GM08714 (cell line): Measurements from ENCODE around the gene SENP3.

Experiments used
- H3K4me3 ChIP-seq: fragments of 200-500 bp; sonication (Bioruptor generic); 2 replicates; pipeline ENCODE4 v1.5.1; 2014; ENCODE audit warnings: mild to moderate bottlenecking, low read length, inconsistent platforms
- ZNF274 ChIP-seq: IDR thresholded peaks from 2 replicates; pipeline ENCODE4 v1.6.1; 2012; ENCODE audit warnings: mild to moderate bottlenecking, low read depth, low read length

SENP3 gene

DNA sequence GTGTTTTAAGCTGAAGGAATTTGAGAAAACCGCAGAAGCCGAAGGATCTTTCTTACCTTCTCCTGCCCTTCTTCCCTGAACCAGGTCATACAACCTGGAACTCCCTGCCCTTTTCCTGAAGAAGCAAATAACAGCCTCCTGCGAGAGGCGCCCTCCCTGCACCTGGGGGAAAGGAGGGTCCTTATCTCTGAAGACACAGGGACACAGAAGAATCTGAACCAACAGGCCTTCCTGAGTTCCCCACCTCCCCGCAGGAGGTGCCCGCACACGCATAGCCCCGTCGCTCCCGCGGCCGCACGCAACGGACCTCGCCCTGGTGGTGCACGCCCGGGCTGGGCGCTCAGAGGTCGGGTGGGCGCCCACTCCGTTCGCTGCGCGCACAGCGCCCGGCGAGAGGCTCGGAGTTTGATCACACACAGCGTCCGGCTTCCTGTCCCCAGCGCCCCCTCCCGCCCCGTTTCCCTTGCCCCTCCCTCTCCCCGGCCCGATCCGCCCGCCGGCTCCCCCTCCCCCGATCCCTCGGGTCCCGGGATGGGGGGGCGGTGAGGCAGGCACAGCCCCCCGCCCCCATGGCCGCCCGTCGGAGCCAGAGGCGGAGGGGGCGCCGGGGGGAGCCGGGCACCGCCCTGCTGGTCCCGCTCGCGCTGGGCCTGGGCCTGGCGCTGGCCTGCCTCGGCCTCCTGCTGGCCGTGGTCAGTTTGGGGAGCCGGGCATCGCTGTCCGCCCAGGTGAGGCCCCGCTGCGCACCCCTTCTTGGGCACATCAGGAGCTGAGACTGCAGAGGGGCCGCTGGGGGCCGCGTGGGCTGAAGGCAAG lies 12.9 kb upstream of the SENP3 start, which contains the start of gene TNFSF12:
TSS of gene TNFSF12 (plus strand) at position 474 of the 816 bp plus-strand sequence. CDS start at position 570, 96 bp downstream.
- peak within 1 kb of the TSS; percentile 66 for H3K4me3 ChIP-seq
- no peak for TF ChIP-seq ZNF274

DNA sequence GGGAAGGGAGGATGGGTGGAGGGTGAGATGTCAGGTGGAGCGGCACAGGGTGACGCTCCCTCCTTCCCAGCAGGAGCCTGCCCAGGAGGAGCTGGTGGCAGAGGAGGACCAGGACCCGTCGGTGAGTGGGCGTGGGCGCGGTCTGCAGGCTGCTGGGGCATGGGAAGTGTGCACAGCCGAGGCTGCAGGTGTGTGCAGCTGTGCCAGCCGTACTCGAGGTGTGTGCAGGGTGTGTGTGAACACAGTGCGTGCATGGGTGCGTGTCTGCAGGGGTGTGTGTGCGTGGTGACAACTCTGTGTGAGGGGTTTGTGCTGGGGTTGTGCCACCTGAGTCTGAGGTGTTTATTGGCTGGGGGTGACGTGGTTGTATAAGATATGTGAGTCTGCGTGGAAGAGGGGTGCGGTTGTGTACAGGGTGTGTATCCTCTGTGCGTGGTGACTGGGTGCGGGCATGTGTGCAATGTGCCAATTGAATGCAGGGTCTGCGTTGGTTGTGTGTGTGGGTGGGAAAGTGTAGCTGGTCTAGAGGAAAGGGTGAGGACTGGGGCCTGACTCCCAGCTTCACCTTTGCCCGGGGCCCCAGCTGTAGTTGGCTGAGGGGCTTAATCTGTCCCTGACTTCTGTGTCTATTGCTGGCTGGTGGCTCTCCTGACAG lies 12.2 kb upstream of the SENP3 start:
- TF ChIP-seq ZNF274: no peak
- H3K4me3 ChIP-seq: peak overlapping the region; percentile 66; the same call in 1 of the 2 replicates

DNA sequence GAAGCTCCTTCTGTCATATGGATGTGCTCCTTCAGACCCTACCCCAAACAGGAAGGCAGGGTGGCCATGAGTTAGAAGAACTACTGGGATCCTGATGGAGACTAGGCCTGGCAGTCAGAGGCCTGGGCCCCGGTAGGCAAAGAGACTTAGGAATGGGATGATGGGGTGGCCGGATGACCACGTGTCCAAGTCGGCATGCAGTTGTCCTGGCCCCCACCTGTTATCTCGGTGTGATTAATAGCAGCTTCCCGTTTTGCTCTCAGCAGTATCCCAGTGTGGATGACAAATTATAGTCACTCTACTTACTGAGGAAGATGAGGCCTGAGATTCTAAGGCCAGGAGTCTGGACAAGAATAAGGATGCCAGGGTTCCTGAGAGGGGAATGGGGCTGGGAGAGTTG lies 11.4 kb upstream of the SENP3 start:
- no peak for TF ChIP-seq ZNF274
- H3K4me3 ChIP-seq: no peak overlapping the region

DNA sequence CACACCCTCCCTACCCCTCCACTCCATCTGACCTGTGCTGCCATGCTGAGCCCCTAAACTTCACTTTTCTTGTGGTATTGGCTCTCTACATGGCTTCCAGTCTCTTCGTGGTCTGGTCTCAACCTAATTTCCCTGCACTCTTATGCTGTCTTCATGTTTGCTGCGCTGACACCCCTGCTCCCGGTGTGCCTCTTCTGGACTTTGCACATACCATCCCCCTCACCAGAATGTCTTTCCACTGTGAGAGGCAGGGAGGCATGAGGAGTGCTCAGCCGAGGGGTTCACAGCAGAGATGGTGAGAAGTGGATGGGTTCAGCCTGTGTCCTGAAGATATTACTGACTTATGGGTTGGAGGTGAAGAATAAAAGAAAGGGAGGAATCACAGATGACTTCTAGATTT lies 10.3 kb upstream of the SENP3 start:
- no peak for TF ChIP-seq ZNF274
- no peak overlapping the region for H3K4me3 ChIP-seq

DNA sequence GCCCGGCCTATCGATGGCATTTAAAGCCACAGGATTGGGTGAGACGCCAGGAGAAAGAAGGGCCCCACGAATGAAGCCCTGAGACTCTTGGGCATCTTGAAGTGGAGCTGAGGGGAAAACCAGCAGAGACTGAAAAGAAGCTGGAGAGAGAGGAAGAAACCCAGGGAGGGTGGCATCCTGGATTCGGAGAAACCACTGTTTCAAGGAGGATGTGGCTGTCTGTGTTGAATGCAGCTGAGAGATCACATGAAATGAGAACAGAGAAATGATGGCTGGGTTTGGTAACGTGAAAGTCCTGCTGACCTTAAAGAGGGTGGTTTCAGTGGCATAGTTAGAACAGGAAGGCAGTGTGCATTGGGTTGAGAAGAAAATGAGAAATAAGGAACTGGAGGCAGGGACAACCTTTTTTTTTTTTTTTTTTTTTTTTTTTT lies 9.1 kb upstream of the SENP3 start:
- TF ChIP-seq ZNF274: no peak
- H3K4me3 ChIP-seq: no peak overlapping the region

DNA sequence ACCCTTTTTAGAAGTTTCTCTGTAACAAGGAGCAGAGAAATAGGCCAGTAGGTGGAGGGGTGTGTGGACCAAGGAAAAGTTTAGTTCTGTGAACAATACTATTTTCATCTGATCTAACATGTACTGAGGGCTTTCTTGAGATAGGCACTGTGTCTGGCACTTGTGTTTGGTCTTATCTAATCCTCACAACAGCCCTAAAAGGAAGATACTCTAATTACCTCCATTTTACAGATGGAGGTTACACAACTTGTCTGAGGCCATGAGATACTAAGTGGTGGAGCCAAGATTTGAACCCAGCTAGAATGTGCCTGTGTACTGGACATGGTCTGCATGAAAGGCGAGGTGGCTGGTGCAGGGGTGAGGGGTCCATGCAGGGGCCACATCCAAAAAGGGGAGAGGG lies 8.4 kb upstream of the SENP3 start:
- no peak for TF ChIP-seq ZNF274
- H3K4me3 ChIP-seq: no peak overlapping the region; the same call in 1 of the 2 replicates

DNA sequence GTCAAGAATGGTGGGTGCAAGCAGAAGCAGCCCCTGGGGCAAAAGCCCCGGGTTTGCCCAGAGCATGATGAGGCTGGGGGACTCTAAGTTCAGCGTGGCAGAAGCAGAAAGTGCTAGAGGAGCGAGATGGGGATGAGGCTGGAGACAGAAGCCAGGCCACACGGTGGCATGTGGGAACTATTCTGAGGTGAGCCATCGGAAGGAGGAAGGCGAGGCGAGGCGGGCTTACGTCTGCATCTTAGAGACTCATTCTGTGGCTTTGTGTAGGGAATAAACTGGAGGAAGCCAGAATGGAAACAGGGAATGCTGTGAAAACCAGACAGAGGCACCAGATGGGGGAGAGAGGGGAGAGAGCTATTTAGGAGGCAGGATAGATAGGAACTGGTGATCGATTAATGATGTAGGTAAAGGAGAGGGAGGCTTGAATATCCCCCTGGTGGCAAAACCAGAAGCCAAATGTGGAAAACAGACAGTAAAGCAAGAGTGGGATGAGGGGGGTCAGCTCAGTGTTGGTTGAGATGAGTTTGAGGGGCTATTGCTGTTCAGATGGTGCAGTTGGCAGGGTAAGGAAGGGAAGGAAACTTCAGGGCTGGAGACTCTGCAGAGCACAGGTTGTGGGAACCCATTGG lies 6.3 kb upstream of the SENP3 start:
- no peak for TF ChIP-seq ZNF274
- no peak overlapping the region for H3K4me3 ChIP-seq

DNA sequence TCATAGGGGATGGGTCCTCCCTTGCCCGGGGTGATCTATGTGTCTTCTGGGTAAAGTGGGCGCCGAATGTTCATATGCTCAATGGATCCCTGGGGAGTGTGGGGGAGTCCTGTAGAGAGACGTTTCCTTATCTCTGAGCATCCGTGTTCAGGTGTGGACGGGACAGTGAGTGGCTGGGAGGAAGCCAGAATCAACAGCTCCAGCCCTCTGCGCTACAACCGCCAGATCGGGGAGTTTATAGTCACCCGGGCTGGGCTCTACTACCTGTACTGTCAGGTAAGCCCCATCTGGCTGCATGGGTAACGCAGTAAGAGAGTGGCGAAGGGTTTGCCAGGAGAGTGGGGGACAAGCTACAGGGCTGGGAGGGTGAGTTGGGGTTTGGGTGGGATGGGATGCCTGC lies 5.1 kb upstream of the SENP3 start:
- no peak for TF ChIP-seq ZNF274
- no peak overlapping the region for H3K4me3 ChIP-seq

DNA sequence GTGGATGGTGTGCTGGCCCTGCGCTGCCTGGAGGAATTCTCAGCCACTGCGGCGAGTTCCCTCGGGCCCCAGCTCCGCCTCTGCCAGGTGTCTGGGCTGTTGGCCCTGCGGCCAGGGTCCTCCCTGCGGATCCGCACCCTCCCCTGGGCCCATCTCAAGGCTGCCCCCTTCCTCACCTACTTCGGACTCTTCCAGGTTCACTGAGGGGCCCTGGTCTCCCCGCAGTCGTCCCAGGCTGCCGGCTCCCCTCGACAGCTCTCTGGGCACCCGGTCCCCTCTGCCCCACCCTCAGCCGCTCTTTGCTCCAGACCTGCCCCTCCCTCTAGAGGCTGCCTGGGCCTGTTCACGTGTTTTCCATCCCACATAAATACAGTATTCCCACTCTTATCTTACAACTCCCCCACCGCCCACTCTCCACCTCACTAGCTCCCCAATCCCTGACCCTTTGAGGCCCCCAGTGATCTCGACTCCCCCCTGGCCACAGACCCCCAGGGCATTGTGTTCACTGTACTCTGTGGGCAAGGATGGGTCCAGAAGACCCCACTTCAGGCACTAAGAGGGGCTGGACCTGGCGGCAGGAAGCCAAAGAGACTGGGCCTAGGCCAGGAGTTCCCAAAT lies 4.5 kb upstream of the SENP3 start:
- no peak for TF ChIP-seq ZNF274
- no peak overlapping the region for H3K4me3 ChIP-seq

DNA sequence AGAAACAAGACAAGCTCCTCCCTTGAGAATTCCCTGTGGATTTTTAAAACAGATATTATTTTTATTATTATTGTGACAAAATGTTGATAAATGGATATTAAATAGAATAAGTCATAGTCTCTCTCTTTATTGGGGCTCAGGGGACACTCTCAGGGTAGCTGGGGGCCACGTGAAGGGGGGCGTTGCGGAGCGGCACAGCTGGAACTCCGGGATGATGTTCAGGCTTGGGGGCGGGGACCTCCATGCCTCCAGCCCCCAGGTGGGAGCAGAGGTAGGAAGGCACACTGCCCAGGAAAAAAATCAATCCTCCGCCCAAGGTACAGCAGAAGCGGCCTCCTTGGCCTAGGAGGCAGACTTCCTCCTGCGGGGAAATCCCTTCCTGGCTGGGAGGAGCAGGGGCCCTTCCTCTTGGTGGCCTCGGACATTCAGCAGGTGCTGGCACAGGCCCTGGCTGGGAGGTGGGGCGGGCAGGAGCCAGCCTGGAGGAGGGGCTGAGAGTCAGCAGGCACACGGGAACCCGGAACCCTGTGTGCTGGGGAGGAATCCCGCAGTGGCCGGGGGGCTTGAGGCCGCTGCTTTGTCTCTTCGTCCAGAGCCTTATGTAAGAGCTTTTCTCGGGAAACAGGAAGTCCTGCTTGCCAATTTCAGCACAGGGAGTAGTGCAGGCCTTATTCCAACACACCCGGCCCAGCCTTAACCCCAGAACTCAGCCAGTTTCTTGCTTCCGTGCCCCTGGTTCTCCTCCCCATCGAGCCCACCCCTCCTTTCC lies 3.8 kb upstream of the SENP3 start:
- peak overlapping the region; percentile 43; the same call in 1 of the 2 replicates for H3K4me3 ChIP-seq

DNA sequence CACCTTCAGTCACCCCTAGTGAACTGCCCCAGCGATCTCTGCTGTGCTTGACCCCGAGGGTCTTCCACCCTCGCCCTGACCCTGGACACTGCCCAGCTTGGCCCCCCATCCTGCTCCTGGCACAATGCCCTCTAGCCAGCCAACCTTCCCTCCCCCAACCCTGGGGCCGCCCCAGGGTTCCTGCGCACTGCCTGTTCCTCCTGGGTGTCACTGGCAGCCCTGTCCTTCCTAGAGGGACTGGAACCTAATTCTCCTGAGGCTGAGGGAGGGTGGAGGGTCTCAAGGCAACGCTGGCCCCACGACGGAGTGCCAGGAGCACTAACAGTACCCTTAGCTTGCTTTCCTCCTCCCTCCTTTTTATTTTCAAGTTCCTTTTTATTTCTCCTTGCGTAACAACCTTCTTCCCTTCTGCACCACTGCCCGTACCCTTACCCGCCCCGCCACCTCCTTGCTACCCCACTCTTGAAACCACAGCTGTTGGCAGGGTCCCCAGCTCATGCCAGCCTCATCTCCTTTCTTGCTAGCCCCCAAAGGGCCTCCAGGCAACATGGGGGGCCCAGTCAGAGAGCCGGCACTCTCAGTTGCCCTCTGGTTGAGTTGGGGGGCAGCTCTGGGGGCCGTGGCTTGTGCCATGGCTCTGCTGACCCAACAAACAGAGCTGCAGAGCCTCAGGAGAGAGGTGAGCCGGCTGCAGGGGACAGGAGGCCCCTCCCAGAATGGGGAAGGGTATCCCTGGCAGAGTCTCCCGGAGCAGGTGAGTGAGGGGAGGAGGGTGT lies 3.0 kb upstream of the SENP3 start, which contains the start of gene TNFSF13:
TSS of gene TNFSF13 (plus strand) at position 207 of the 776 bp plus-strand sequence. CDS start at position 497, 290 bp downstream.
- H3K4me3 ChIP-seq: peak within 1 kb of the TSS; percentile 43; the same call in 1 of the 2 replicates
- TF ChIP-seq ZNF274: no peak

More for the DNA sequence above, 3.8 kb upstream of the SENP3 start:
- no peak for TF ChIP-seq ZNF274

DNA sequence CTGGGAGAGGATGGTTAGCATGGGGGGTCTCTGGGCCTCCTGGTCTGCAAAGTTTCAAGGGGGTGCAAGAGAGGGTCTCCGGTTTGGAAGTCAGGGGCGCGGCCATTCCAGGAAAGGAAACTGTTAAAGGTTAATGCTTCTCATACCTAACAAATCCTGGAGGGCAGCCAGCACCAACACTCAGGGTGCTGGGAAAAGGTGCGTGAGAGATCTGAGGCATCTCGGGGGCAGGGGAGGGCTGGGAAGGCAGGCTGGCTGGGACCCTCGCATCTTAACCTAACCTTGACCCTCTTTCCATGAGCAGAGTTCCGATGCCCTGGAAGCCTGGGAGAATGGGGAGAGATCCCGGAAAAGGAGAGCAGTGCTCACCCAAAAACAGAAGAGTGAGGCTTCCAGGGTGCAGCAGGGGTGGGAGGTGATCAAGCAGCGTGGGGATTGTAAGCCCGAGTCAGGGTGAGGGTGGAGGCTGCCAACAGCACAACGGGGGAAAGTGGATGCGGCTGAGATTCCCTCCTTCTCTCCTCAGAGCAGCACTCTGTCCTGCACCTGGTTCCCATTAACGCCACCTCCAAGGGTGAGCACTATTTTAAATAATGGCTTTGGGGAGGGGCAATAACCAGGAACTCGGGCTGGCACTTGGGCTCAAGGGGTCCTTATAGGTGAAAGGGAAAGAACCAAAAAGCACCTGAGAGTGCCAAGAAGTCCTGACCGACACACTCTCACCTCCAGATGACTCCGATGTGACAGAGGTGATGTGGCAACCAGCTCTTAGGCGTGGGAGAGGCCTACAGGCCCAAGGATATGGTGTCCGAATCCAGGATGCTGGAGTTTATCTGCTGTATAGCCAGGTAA lies 2.2 kb upstream of the SENP3 start:
- TF ChIP-seq ZNF274: no peak
- H3K4me3 ChIP-seq: peak overlapping the region; percentile 43; the same call in 1 of the 2 replicates
